Stimulated activated naive B cell treated with anti-CD40 and anti-IgM and Interleukin-4, amounts not matched to agents 10 μg/mL and 1 μg/mL and 100 μg/mL, for 72 hours (primary cell): ENCODE results near the gene MED9.

ENCODE experiments used
- ATAC-seq, 2 donors: fragments of 150-1000 bp; cut with Tn5 transposase; replicated peaks; 2 replicates each; pipeline ENCODE4 v1.10.0; 2021; ENCODE audit warnings: moderate library complexity in 1 of 2
- DNase-seq: peaks from one replicate; pipeline ENCODE4 v3.0.0; 2021
- H3K27ac Mint-ChIP-seq: one replicate; pipeline ENCODE4 v1.8.0; 2022; ENCODE audit warnings: mild to moderate bottlenecking, mixed read lengths
- H3K27me3 Mint-ChIP-seq, 2 donors: one replicate each; pipeline ENCODE4 v1.8.0; 2022; ENCODE audit warnings: mixed read lengths in 2 of 2
- H3K36me3 Mint-ChIP-seq, 2 donors: one replicate each; pipeline ENCODE4 v1.8.0; 2022; ENCODE audit warnings: mixed read lengths in 2 of 2, mild to moderate bottlenecking in 1 of 2
- H3K4me1 Mint-ChIP-seq, 2 donors: one replicate each; pipeline ENCODE4 v1.8.0; 2022; ENCODE audit warnings: mixed read lengths in 2 of 2, mild to moderate bottlenecking in 1 of 2
- H3K4me3 Mint-ChIP-seq, 2 donors: one replicate each; pipeline ENCODE4 v1.8.0; 2022; ENCODE audit warnings: mild to moderate bottlenecking in 2 of 2, mixed read lengths in 2 of 2, moderate library complexity in 1 of 2
- H3K9me3 Mint-ChIP-seq, 2 donors: one replicate each; pipeline ENCODE4 v1.8.0; 2022; ENCODE audit warnings: mixed read lengths in 2 of 2, mild to moderate bottlenecking in 1 of 2

The MED9 gene

GRCh38 chr17:17491031-17491471, 14.3 kb downstream of the MED9 start:
- no peak overlapping the region for H3K27ac Mint-ChIP-seq
- DNase-seq, result no peak
- H3K27me3 Mint-ChIP-seq, result peaks cover 13 to 21% of the 10 kb centered on the region in 2 donors
- H3K4me1 Mint-ChIP-seq, result peaks cover 25 to 39% of the 10 kb centered on the region in 2 donors
- no peak for ATAC-seq
- no peaks in the 10 kb centered on the region for H3K9me3 Mint-ChIP-seq
- no peak overlapping the region for H3K4me3 Mint-ChIP-seq
- peaks cover 35 to 50% of the 10 kb centered on the region in 2 donors for H3K36me3 Mint-ChIP-seq

- Mint-ChIP-seq H3K9me3 (no peaks in the 10 kb centered on the region), H3K36me3 (peaks cover 35 to 50% of the 10 kb centered on the region in 2 donors), H3K4me1 (peaks cover 25 to 39% of the 10 kb centered on the region in 2 donors), H3K27ac (no peak overlapping the region), H3K4me3 (no peak overlapping the region), H3K27me3 (peaks cover 13 to 21% of the 10 kb centered on the region in 2 donors)
- ATAC-seq, result no peak
- DNase-seq, result no peak
Observed at GRCh38 chr17:17491546-17491988, 14.8 kb downstream of the MED9 start.

GRCh38 chr17:17492085-17492484, 15.3 kb downstream of the MED9 start:
- H3K4me1 Mint-ChIP-seq, result peaks cover 23 to 38% of the 10 kb centered on the region in 2 donors
- no peak overlapping the region for H3K4me3 Mint-ChIP-seq
- no peaks in the 10 kb centered on the region for H3K9me3 Mint-ChIP-seq
- peaks cover 33 to 46% of the 10 kb centered on the region in 2 donors for H3K36me3 Mint-ChIP-seq
- ATAC-seq (no peak), DNase-seq (no peak)
- H3K27me3 Mint-ChIP-seq, result peaks cover 13 to 21% of the 10 kb centered on the region in 2 donors
- H3K27ac Mint-ChIP-seq, result no peak overlapping the region

GRCh38 chr17:17492571-17492970, 15.8 kb downstream of the MED9 start:
- Mint-ChIP-seq H3K4me3 (no peak overlapping the region), H3K4me1 (peaks cover 23 to 38% of the 10 kb centered on the region in 2 donors), H3K36me3 (peaks cover 29 to 41% of the 10 kb centered on the region in 2 donors), H3K9me3 (no peaks in the 10 kb centered on the region), H3K27me3 (peaks cover 13 to 21% of the 10 kb centered on the region in 2 donors), H3K27ac (no peak overlapping the region)
- ATAC-seq (no peak), DNase-seq (no peak)

- H3K36me3 Mint-ChIP-seq, result peaks cover 23 to 35% of the 10 kb centered on the region in 2 donors
- no peaks in the 10 kb centered on the region for H3K9me3 Mint-ChIP-seq
- H3K4me1 Mint-ChIP-seq, result peaks cover 22 to 38% of the 10 kb centered on the region in 2 donors
- no peak for ATAC-seq
- H3K27me3 Mint-ChIP-seq, result peaks cover 13 to 21% of the 10 kb centered on the region in 2 donors
- H3K27ac Mint-ChIP-seq, result no peak overlapping the region
- DNase-seq, result no peak
- H3K4me3 Mint-ChIP-seq, result no peak overlapping the region
Observed at GRCh38 chr17:17493249-17493985, 16.6 kb downstream of the MED9 start.

GRCh38 chr17:17493986-17494466, 17.2 kb downstream of the MED9 start:
- no peak for DNase-seq
- Mint-ChIP-seq H3K27ac (no peak overlapping the region), H3K36me3 (peaks cover 19 to 32% of the 10 kb centered on the region in 2 donors), H3K4me3 (no peak overlapping the region), H3K4me1 (peaks cover 22 to 38% of the 10 kb centered on the region in 2 donors), H3K9me3 (no peaks in the 10 kb centered on the region), H3K27me3 (peaks cover 13 to 26% of the 10 kb centered on the region in 2 donors)
- ATAC-seq, result no peak

GRCh38 chr17:17494499-17494869, 17.7 kb downstream of the MED9 start:
- no peaks in the 10 kb centered on the region for H3K9me3 Mint-ChIP-seq
- peak overlapping the region; percentile 46 to 76 for H3K4me3 Mint-ChIP-seq
- ATAC-seq (no peak), DNase-seq (no peak)
- H3K27me3 Mint-ChIP-seq, result peaks cover 13 to 27% of the 10 kb centered on the region in 2 donors
- H3K27ac Mint-ChIP-seq, result peak overlapping the region; percentile 56
- H3K36me3 Mint-ChIP-seq, result peaks cover 19 to 32% of the 10 kb centered on the region in 2 donors
- H3K4me1 Mint-ChIP-seq, result peaks cover 22 to 38% of the 10 kb centered on the region in 2 donors

GRCh38 chr17:17494870-17495535, 18.2 kb downstream of the MED9 start:
- H3K36me3 Mint-ChIP-seq, result peaks cover 19 to 32% of the 10 kb centered on the region in 2 donors
- peaks cover 22 to 38% of the 10 kb centered on the region in 2 donors for H3K4me1 Mint-ChIP-seq
- no peaks in the 10 kb centered on the region for H3K9me3 Mint-ChIP-seq
- H3K27ac Mint-ChIP-seq, result peak overlapping the region; percentile 56
- H3K4me3 Mint-ChIP-seq, result peak overlapping the region; percentile 76 to 82
- peaks cover 13 to 27% of the 10 kb centered on the region in 2 donors for H3K27me3 Mint-ChIP-seq
- peak; percentile 13 for DNase-seq
- peak in 1 of 2 donors; percentile 4 for ATAC-seq

- H3K9me3 Mint-ChIP-seq, result no peaks in the 10 kb centered on the region
- peak overlapping the region; percentile 76 to 82 for H3K4me3 Mint-ChIP-seq
- peaks cover 19 to 28% of the 10 kb centered on the region in 2 donors for H3K36me3 Mint-ChIP-seq
- H3K27ac Mint-ChIP-seq, result peak overlapping the region; percentile 51
- DNase-seq (no peak), ATAC-seq (peak in 1 of 2 donors; percentile 1)
- H3K27me3 Mint-ChIP-seq, result peaks cover 13 to 27% of the 10 kb centered on the region in 2 donors
- H3K4me1 Mint-ChIP-seq, result peaks cover 22 to 38% of the 10 kb centered on the region in 2 donors
Observed at GRCh38 chr17:17495536-17496188, 18.9 kb downstream of the MED9 start.

GRCh38 chr17:17496189-17497064, 19.6 kb downstream of the MED9 start, which contains the start of gene RASD1:
Gene RASD1 (minus strand): TSS chr17:17496395. CDS start chr17:17496181, 214 bp downstream.
- H3K36me3 Mint-ChIP-seq, result peaks cover 13 to 21% of the 10 kb centered on the region in 2 donors
- H3K27ac Mint-ChIP-seq, result peak within 1 kb of the TSS; percentile 51
- peak; percentile 88 to 89 for ATAC-seq
- DNase-seq, result peak; percentile 68
- peaks cover 17 to 30% of the 10 kb centered on the region in 2 donors for H3K4me1 Mint-ChIP-seq
- H3K27me3 Mint-ChIP-seq, result peaks cover 18 to 33% of the 10 kb centered on the region in 2 donors
- H3K4me3 Mint-ChIP-seq, result peak within 1 kb of the TSS; percentile 76 to 82
- no peaks in the 10 kb centered on the region for H3K9me3 Mint-ChIP-seq

- Mint-ChIP-seq H3K4me3 (peak overlapping the region; percentile 46 to 75), H3K36me3 (peaks cover 7 to 12% of the 10 kb centered on the region in 2 donors), H3K27ac (no peak overlapping the region), H3K9me3 (no peaks in the 10 kb centered on the region), H3K27me3 (peaks cover 21 to 33% of the 10 kb centered on the region in 2 donors), H3K4me1 (peaks cover 14 to 22% of the 10 kb centered on the region in 2 donors)
- ATAC-seq (no peak), DNase-seq (no peak)
Observed at GRCh38 chr17:17497065-17497844, 20.5 kb downstream of the MED9 start.

GRCh38 chr17:17497845-17498520, 21.2 kb downstream of the MED9 start:
- no peak overlapping the region for H3K4me3 Mint-ChIP-seq
- no peak overlapping the region for H3K27ac Mint-ChIP-seq
- DNase-seq (no peak), ATAC-seq (no peak)
- no peaks in the 10 kb centered on the region for H3K9me3 Mint-ChIP-seq
- H3K27me3 Mint-ChIP-seq, result peaks cover 21 to 33% of the 10 kb centered on the region in 2 donors
- H3K4me1 Mint-ChIP-seq, result peaks cover 14 to 22% of the 10 kb centered on the region in 2 donors
- H3K36me3 Mint-ChIP-seq, result peaks cover 3 to 7% of the 10 kb centered on the region in 2 donors
